ENCODE data around the gene SPAG16.

The SPAG16 gene

DNA sequence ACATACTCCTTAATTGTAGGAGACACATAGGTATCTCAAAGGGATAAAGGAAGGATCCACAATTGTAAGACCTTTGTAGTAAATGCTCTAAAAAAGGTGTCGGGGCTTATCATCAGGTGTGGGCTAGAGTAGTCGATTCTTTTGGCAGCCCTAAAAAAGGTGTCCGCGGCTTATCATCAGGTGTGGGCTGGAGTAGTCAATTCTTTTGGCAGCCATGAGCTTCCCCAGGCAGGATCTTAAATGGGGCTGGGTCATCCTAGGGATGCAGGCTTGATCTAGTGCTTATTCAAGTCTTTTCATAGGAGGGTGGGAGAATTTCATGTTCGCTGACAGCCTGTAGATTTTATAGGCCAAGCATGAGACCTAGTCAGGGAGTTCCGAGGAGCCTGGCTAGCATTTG lies 720.2 kb downstream of the SPAG16 start:
- intact Hi-C loops (cut with DNase I; ENCODE audit: low total_unique reads), result no loop called here
- H3K4me1 ChIP-seq, result no peaks in the 10 kb centered on the region
- TF ChIP-seq, protein P1, sequence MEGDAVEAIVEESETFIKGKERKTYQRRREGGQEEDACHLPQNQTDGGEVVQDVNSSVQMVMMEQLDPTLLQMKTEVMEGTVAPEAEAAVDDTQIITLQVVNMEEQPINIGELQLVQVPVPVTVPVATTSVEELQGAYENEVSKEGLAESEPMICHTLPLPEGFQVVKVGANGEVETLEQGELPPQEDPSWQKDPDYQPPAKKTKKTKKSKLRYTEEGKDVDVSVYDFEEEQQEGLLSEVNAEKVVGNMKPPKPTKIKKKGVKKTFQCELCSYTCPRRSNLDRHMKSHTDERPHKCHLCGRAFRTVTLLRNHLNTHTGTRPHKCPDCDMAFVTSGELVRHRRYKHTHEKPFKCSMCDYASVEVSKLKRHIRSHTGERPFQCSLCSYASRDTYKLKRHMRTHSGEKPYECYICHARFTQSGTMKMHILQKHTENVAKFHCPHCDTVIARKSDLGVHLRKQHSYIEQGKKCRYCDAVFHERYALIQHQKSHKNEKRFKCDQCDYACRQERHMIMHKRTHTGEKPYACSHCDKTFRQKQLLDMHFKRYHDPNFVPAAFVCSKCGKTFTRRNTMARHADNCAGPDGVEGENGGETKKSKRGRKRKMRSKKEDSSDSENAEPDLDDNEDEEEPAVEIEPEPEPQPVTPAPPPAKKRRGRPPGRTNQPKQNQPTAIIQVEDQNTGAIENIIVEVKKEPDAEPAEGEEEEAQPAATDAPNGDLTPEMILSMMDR (IDR thresholded peaks at IDR 0.05), result no peak
- H3K36me3 ChIP-seq, result no peaks in the 10 kb centered on the region
- H3K9me3 ChIP-seq, result no peaks in the 10 kb centered on the region
- H3K27ac ChIP-seq, result no peak overlapping the region
- H3K27me3 ChIP-seq, result no peaks in the 10 kb centered on the region
- no peak overlapping the region for H3K4me3 ChIP-seq
- DNase-seq, result no peak

DNA sequence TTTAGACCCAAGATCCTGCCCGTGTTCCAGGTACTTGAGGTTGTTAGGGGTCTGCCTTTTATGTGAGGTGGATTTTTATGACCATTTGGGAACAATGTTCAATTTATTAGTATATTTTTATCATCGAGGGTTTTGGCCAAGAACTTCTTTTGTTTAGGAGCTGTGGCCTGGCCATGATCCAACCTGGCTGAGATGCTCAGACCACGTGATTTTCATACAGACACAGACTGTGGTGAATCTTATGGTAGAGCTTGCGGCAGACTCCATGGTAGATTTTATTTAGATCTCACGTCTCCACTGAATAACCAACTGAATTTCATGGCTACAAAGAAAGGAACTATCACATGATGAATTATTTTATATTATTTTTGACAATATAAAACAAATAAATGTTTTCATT lies 721.1 kb downstream of the SPAG16 start:
- Histone ChIP-seq H3K27me3 (no peaks in the 10 kb centered on the region), H3K36me3 (no peaks in the 10 kb centered on the region), H3K27ac (no peak overlapping the region), H3K4me1 (no peaks in the 10 kb centered on the region), H3K4me3 (no peak overlapping the region), H3K9me3 (no peaks in the 10 kb centered on the region)
- no peak for DNase-seq
- TF ChIP-seq, protein P1 (IDR thresholded peaks at IDR 0.05), result no peak
- intact Hi-C loops (cut with DNase I; ENCODE audit: low total_unique reads), result no loop called here

DNA sequence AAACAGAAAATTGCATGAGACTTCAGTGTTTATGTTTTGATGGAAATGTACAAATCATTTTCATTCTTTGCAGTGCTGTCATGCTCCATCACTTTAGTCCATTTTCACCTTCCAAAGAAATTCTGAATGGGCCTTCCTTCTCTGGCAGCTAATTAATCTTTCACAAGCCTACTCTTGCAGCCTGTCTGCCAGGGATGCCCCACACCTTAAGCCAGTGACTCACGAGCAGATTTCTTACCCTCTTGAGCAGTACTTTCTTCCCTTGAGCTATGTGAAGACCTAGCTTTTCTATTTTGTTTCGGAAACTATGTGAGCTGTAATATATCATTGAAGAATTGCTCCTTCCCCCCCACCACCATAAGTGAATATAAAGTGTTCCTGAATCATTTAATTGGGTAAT lies 722.3 kb downstream of the SPAG16 start:
- Histone ChIP-seq H3K27ac (no peak overlapping the region), H3K4me3 (no peak overlapping the region), H3K27me3 (no peaks in the 10 kb centered on the region), H3K4me1 (no peaks in the 10 kb centered on the region), H3K9me3 (no peaks in the 10 kb centered on the region), H3K36me3 (no peaks in the 10 kb centered on the region)
- intact Hi-C loops (cut with DNase I; ENCODE audit: low total_unique reads), result no loop called here
- TF ChIP-seq, protein P1 (IDR thresholded peaks at IDR 0.05), result no peak
- DNase-seq, result no peak

DNA sequence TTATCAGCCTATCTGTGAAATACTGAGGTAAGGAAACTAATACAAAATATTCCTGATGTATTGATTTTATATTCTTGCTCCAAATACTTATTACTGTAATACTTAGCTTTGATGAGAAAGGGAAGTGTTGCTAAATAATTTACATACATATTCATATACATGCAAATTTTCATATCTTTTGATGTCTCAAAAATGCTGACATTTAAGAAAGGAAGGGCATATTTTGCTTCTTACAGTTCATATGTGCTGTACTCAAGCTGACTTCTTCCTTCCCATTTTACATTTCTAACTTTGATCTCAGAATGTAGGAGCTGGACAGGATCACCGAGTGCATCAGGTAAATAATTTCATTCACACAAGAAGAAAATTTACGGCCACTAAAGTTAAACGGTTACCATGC lies 727.4 kb downstream of the SPAG16 start:
- intact Hi-C loops (cut with DNase I; ENCODE audit: low total_unique reads), result no loop called here
- no peaks in the 10 kb centered on the region for H3K36me3 ChIP-seq
- TF ChIP-seq, protein P1 (IDR thresholded peaks at IDR 0.05), result no peak
- DNase-seq, result no peak
- no peaks in the 10 kb centered on the region for H3K27me3 ChIP-seq
- no peak overlapping the region for H3K4me3 ChIP-seq
- no peaks in the 10 kb centered on the region for H3K9me3 ChIP-seq
- H3K4me1 ChIP-seq, result no peaks in the 10 kb centered on the region
- no peak overlapping the region for H3K27ac ChIP-seq

- TF ChIP-seq, protein P1 (IDR thresholded peaks at IDR 0.05), result no peak
- no peaks in the 10 kb centered on the region for H3K27me3 ChIP-seq
- H3K4me3 ChIP-seq, result no peak overlapping the region
- peaks cover 0 to 9% (median 2%) of the 10 kb centered on the region in 4 donors for H3K4me1 ChIP-seq
- no peak overlapping the region for H3K27ac ChIP-seq
- DNase-seq, result no peak
- intact Hi-C loops (cut with DNase I; ENCODE audit: low total_unique reads), result no loop called here
- H3K36me3 ChIP-seq, result no peaks in the 10 kb centered on the region
- H3K9me3 ChIP-seq, result no peaks in the 10 kb centered on the region
Measured at GRCh38 chr2:214014551-214015220, 730.4 kb downstream of the SPAG16 start.

Measured in tibial artery (tissue), 4 donors.